Inflammatory macrophage treated with lipopolysaccharide for 1 hour (primary cell): ENCODE results near the gene DGKD.
"Not testable (repeated sequence)": the region's sequence is repeated elsewhere in the genome, so short reads cannot be mapped to it uniquely, and the experiment has no call there.

Experiments
- DNase-seq, 2 donors: peaks; one replicate each; pipeline ENCODE4 v3.0.0-alpha.2; 2020 to 2022

The DGKD gene

GRCh38 chr2:233365861-233366520, 11.7 kb downstream of the DGKD start:
- no peak for DNase-seq

GRCh38 chr2:233367586-233367985, 13.3 kb downstream of the DGKD start:
- peak; percentile 25 to 49 for DNase-seq

GRCh38 chr2:233368756-233369155, 14.5 kb downstream of the DGKD start:
- DNase-seq, result no peak

- no peak for DNase-seq
Measured at GRCh38 chr2:233369462-233369861, 15.2 kb downstream of the DGKD start.

GRCh38 chr2:233369897-233370685, 15.8 kb downstream of the DGKD start:
- peak; percentile 27 to 47 for DNase-seq

- no peak for DNase-seq
Measured at GRCh38 chr2:233371641-233372040, 17.3 kb downstream of the DGKD start.

- DNase-seq, result no peak
Measured at GRCh38 chr2:233372855-233373254, 18.6 kb downstream of the DGKD start.

- DNase-seq, result no peak
Measured at GRCh38 chr2:233373316-233373715, 19.0 kb downstream of the DGKD start.

- DNase-seq, result not testable (repeated sequence)
Measured at GRCh38 chr2:233374776-233375175, 20.5 kb downstream of the DGKD start.

GRCh38 chr2:233375490-233376314, 21.4 kb downstream of the DGKD start:
- DNase-seq, result no peak

- DNase-seq, result no peak
Measured at GRCh38 chr2:233379034-233379433, 24.7 kb downstream of the DGKD start.

- DNase-seq, result no peak
Measured at GRCh38 chr2:233379441-233379840, 25.1 kb downstream of the DGKD start.

GRCh38 chr2:233380132-233380895, 26.0 kb downstream of the DGKD start:
- DNase-seq, result no peak

GRCh38 chr2:233380995-233381637, 26.8 kb downstream of the DGKD start:
- no peak for DNase-seq

- no peak for DNase-seq
Measured at GRCh38 chr2:233381638-233381995, 27.3 kb downstream of the DGKD start.

- DNase-seq, result peak in 1 of 2 donors; percentile 27
Measured at GRCh38 chr2:233384015-233384414, 29.7 kb downstream of the DGKD start.

GRCh38 chr2:233384811-233385488, 30.7 kb downstream of the DGKD start:
- no peak for DNase-seq

- DNase-seq, result no peak
Measured at GRCh38 chr2:233385489-233386044, 31.3 kb downstream of the DGKD start.

GRCh38 chr2:233386382-233387041, 32.2 kb downstream of the DGKD start:
- no peak for DNase-seq

GRCh38 chr2:233387225-233387624, 32.9 kb downstream of the DGKD start:
- DNase-seq, result no peak
